GM12801 (cell line): ENCODE results near the gene STX1A.

ENCODE experiments used
- CTCF ChIP-seq: IDR thresholded peaks from one replicate; pipeline ENCODE4 v1.5.1; 2011; ENCODE audit warnings: control low read depth; ENCODE audit not compliant: insufficient read length; ENCODE audit errors: extremely low read depth

Gene STX1A

GRCh38 chr7:73682745-73683055 is 36.8 kb downstream of the STX1A start:
- no peak for TF ChIP-seq CTCF

DNA sequence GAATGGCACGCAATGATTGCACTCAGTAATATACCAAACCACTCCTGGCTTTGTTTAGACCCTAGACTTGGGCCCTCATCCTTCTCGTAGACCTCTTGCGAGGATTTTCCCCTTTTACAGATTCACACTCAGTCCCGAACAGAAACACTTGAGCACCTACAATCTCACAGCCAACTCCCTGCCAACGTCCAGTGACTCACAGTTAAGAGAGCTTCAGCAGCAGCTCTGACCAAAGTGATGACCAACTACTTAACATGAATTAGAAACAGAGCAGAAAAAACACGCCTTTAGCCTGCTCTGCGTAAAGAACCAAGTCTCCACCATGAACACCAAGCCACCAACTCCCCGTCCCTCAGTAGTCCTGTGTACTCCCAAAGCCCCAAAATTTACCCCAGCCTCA is 38.4 kb downstream of the STX1A start:
- no peak for TF ChIP-seq CTCF

DNA sequence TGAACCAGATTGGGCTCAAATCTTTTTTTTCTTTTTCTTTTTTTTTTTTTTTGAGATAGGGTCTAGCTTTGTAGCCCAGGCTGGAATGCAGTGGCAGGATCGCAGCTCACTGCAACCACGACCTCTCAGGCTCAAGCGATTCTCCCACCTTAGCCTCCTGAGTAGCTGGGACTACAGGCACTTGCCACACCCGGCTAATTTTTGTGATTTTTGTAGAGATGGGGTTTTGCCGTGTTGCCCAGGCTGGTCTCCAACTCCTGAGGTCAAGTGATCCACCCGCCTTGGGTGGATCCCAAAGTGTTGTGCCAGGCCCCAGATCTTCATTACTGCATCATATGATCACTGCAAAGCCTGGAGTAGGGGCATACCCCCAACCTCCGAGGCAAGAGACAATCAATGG is 39.0 kb downstream of the STX1A start:
- no peak for TF ChIP-seq CTCF

DNA sequence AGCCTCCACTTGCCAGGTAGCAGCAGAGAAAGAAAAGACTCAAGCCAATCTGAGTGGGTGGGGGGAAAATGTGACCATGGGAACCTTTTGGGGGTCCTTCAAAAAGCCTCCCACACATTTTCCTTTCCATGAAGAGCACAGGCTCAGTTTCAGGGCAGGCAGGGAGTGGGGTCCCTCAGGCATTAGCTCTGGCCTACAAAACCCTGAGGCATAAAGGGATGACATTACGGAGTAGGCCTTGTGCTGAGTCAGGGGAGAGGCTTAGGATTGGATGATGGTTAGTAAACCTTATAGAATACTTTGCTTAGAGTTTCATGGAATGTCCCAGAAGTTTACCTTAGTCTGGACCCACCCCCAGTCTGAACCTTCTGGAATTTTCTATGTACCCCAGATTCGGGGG is 39.8 kb downstream of the STX1A start:
- TF ChIP-seq CTCF, result no peak

GRCh38 chr7:73678862-73679261 is 40.6 kb downstream of the STX1A start:
- TF ChIP-seq CTCF, result no peak

DNA sequence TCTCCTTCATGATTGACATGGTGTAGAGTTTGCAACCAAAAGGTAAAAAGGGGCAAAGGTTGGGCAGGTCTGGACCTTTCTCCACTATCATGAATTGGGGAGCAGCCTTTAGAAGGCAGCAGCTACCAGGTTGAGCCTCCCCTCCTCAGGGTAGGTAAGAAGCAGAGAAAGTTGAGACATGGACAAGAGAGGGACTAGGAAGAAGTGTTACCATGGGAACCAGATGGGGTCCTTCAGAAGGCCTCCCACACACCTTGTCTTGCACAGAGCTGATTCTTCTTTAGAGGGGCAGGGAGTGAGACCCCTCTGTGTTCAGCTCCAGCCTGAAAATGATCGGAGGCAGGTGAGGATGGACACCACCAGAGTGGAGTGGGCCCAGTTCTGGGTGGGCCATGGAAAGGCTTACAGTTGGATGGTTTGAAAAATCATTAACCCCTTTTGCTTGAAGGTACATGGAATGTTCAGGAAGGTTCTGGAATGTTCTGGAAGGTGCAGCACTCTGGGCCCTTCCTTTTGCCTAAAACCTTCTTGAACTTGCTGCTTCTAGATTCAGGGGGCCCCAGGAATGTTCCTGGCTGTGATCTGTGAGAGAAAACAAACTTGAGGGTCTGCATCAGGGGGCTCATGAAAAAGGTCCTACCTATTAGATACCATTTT is 44.9 kb downstream of the STX1A start:
- TF ChIP-seq CTCF, result no peak

- TF ChIP-seq CTCF, result no peak
Observed at GRCh38 chr7:73671857-73672445, 47.5 kb downstream of the STX1A start.
